ENCODE measurements around the gene IL6.
"Not testable (repeated sequence)": the region's sequence is repeated elsewhere in the genome, so short reads cannot be mapped to it uniquely, and the experiment has no call there.

IL6 gene

GRCh38 chr7:22726345-22726906, 574 bp upstream of the IL6 start:
- DNase-seq (ENCODE audit: low read depth in 2 of 2) = no peak

- no peak for DNase-seq (ENCODE audit: low read depth in 2 of 2)
These were observed 675 bp downstream of the IL6 start for GRCh38 chr7:22727714-22728035.

GRCh38 chr7:22728401-22729029, 1.5 kb downstream of the IL6 start:
- DNase-seq (ENCODE audit: low read depth in 2 of 2) = no peak

- no peak for DNase-seq (ENCODE audit: low read depth in 2 of 2)
These were observed 2.3 kb downstream of the IL6 start for GRCh38 chr7:22729180-22729825.

GRCh38 chr7:22730066-22730710, 3.2 kb downstream of the IL6 start:
- no peak for DNase-seq (ENCODE audit: low read depth in 2 of 2)

- DNase-seq (ENCODE audit: low read depth in 2 of 2) = no peak
These were observed 4.1 kb downstream of the IL6 start for GRCh38 chr7:22730921-22731654.

GRCh38 chr7:22731766-22732165, 4.8 kb downstream of the IL6 start:
- DNase-seq (ENCODE audit: low read depth in 2 of 2) = no peak

GRCh38 chr7:22732556-22733126, 5.6 kb downstream of the IL6 start:
- DNase-seq (ENCODE audit: low read depth in 2 of 2) = no peak

- no peak for DNase-seq (ENCODE audit: low read depth in 2 of 2)
These were observed 6.8 kb downstream of the IL6 start for GRCh38 chr7:22733761-22734160.

- no peak for DNase-seq (ENCODE audit: low read depth in 2 of 2)
These were observed 16.0 kb downstream of the IL6 start for GRCh38 chr7:22743014-22743413.

GRCh38 chr7:22751341-22751740, 24.3 kb downstream of the IL6 start:
- DNase-seq (ENCODE audit: low read depth in 2 of 2) = no peak

GRCh38 chr7:22757338-22757994, 30.5 kb downstream of the IL6 start:
- DNase-seq (ENCODE audit: low read depth in 2 of 2) = no peak

- DNase-seq (ENCODE audit: low read depth in 2 of 2) = no peak
These were observed 31.6 kb downstream of the IL6 start for GRCh38 chr7:22758576-22758975.

GRCh38 chr7:22759721-22760120, 32.7 kb downstream of the IL6 start:
- no peak for DNase-seq (ENCODE audit: low read depth in 2 of 2)

- DNase-seq (ENCODE audit: low read depth in 2 of 2) = no peak
These were observed 35.9 kb downstream of the IL6 start for GRCh38 chr7:22762866-22763265.

GRCh38 chr7:22765609-22766008, 38.6 kb downstream of the IL6 start:
- DNase-seq (ENCODE audit: low read depth in 2 of 2) = no peak

GRCh38 chr7:22771194-22771871, 44.3 kb downstream of the IL6 start:
- no peak for DNase-seq (ENCODE audit: low read depth in 2 of 2)

GRCh38 chr7:22771872-22772228, 44.9 kb downstream of the IL6 start:
- DNase-seq (ENCODE audit: low read depth in 2 of 2) = no peak

- DNase-seq (ENCODE audit: low read depth in 2 of 2) = no peak
These were observed 45.9 kb downstream of the IL6 start for GRCh38 chr7:22772885-22773284.

- no peak for DNase-seq (ENCODE audit: low read depth in 2 of 2)
These were observed 50.0 kb downstream of the IL6 start for GRCh38 chr7:22776964-22777363.

- not testable (repeated sequence) for DNase-seq (ENCODE audit: low read depth in 2 of 2)
These were observed 52.8 kb downstream of the IL6 start for GRCh38 chr7:22779730-22780323.
